Body of pancreas (tissue), 4 donors: ENCODE measurements around the gene ING4.

Experiments used
- CTCF ChIP-seq, 7 experiments: fragments of 450-650 bp in 4 of 7; fragments of 200-600 bp in 3 of 7; sonication (generic) in 3 of 7; IDR thresholded peaks; one replicate each; pipeline ENCODE4 v1.5.1; 2016 to 2019; ENCODE audit warnings: antibody characterized with exemption in 7 of 7
- POLR2A ChIP-seq, 3 donors: fragments of 450-650 bp; IDR thresholded peaks; one replicate each; pipeline ENCODE4 v1.6.1; 2016; ENCODE audit warnings: antibody characterized with exemption in 3 of 3, mild to moderate bottlenecking in 2 of 3

GRCh38 chr12:6650832-6651231 lies 12.1 kb downstream of the ING4 start:
- TF ChIP-seq POLR2A (IDR thresholded peaks at IDR 0.05) (no peak), CTCF (IDR thresholded peaks at IDR 0.05) (no peak)
